Epithelial cell of proximal tubule (primary cell): ENCODE results near the gene PLD4. TPM values are rescaled to one million over a fixed set of nuclear protein-coding genes. Genes with fewer than 3 reads are reported as not detected.
"Not testable (repeated sequence)": the region's sequence is repeated elsewhere in the genome, so short reads cannot be mapped to it uniquely, and the experiment has no call there.

Experiments
- DNase-seq: peaks from one replicate; pipeline ENCODE4 v3.0.0-alpha.2; 2011; ENCODE audit warnings: low read depth
- H3K4me3 ChIP-seq: 2 replicates; pipeline ENCODE4 v1.5.1; 2011; ENCODE audit warnings: low read depth, mild to moderate bottlenecking, low read length
- total RNA-seq: library from RNA; depleted of rRNA; stranded (reverse); fragments of >200 nt; gene quantifications from 2 replicates; pipeline ENCODE4 v1.2.3, GENCODE V29; 2015
- TF ChIP-seq, protein P1 (sequence below): conservative IDR thresholded peaks from 2 replicates; pipeline ENCODE4 v1.5.1; 2012; ENCODE audit warnings: low read depth, mild to moderate bottlenecking, low read length

PLD4 gene
- total RNA-seq, 1 donor from 2014 or later: not detected

GRCh38 chr14:104882991-104883660, 41.6 kb upstream of the PLD4 start:
- TF ChIP-seq, protein P1, sequence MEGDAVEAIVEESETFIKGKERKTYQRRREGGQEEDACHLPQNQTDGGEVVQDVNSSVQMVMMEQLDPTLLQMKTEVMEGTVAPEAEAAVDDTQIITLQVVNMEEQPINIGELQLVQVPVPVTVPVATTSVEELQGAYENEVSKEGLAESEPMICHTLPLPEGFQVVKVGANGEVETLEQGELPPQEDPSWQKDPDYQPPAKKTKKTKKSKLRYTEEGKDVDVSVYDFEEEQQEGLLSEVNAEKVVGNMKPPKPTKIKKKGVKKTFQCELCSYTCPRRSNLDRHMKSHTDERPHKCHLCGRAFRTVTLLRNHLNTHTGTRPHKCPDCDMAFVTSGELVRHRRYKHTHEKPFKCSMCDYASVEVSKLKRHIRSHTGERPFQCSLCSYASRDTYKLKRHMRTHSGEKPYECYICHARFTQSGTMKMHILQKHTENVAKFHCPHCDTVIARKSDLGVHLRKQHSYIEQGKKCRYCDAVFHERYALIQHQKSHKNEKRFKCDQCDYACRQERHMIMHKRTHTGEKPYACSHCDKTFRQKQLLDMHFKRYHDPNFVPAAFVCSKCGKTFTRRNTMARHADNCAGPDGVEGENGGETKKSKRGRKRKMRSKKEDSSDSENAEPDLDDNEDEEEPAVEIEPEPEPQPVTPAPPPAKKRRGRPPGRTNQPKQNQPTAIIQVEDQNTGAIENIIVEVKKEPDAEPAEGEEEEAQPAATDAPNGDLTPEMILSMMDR: no peak
- no peak overlapping the region for H3K4me3 ChIP-seq
- no peak for DNase-seq

GRCh38 chr14:104883681-104884361, 40.9 kb upstream of the PLD4 start:
- H3K4me3 ChIP-seq: no peak overlapping the region
- no peak for DNase-seq
- TF ChIP-seq, protein P1: no peak

- not testable (repeated sequence) for DNase-seq
Observed at GRCh38 chr14:104884381-104884780, 40.3 kb upstream of the PLD4 start.

GRCh38 chr14:104885031-104885972, 39.4 kb upstream of the PLD4 start:
- H3K4me3 ChIP-seq: no peak overlapping the region
- DNase-seq: no peak
- TF ChIP-seq, protein P1: no peak

More at GRCh38 chr14:104884381-104884780, 40.3 kb upstream of the PLD4 start:
- not testable (repeated sequence) for H3K4me3 ChIP-seq

- no peak for DNase-seq
- TF ChIP-seq, protein P1: no peak
- H3K4me3 ChIP-seq: no peak overlapping the region
Observed at GRCh38 chr14:104885973-104886689, 38.5 kb upstream of the PLD4 start.

DNA sequence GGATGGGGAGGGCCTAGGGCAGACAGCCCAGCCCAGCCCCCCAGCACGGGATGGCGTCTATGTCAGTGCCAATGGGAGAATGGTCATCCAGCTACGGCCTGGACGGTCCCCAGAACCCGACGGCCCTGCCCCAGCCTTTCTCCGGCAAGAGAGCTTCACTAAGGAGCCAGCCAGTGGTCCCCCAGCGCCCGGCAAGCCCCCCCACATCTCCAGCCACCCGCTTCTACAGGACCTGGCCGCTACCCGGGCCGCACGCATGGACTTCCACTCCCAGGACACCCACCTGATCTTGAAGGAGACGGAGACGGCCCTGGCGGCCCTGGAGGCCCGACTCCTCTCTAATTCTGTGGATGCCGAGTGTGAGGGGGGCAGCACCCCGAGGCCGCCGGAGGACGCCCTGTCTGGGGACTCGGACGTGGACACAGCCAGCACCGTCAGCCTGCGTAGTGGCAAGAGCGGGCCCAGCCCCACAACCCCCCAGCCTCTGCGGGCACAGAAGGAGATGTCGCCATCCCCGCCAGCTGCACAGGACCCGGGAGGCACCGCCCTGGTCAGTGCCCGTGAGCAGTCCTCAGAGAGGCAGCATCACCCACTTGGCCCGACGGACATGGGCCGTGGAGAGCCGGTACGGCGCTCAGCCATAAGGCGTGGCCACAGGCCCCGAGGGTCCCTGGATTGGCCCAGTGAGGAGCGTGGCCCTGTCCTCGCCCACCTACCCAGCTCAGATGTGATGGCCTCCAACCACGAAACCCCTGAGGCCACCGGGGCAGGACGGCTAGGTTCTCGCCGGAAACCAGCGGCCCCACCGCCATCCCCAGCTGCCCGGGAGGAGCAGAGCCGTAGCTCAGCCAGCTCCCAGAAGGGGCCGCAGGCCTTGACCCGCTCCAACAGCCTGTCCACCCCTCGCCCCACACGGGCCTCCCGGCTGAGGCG, 37.7 kb upstream of the PLD4 start:
- no peak overlapping the region for H3K4me3 ChIP-seq
- DNase-seq: no peak
- TF ChIP-seq, protein P1: no peak
